Activated B cell treated with CpG ODN at 0.5 μM for 24 hours (primary cell): ENCODE results near the gene LPCAT2. TPM values are rescaled to one million over a fixed set of nuclear protein-coding genes. Genes with fewer than 3 reads are reported as not detected.

ENCODE experiments used
- ATAC-seq: fragments of 200-7000 bp; cut with Tn5 transposase; one replicate; pipeline ENCODE4 v1.10.0; 2021; ENCODE audit warnings: low read depth, mild to moderate bottlenecking, moderate library complexity
- CTCF ChIA-PET: fragments of 350-600 bp; sonication (Branson Sonifier 250); formaldehyde crosslinking; loops from one replicate; lab custom pipeline; 2021; ENCODE audit warnings: antibody characterized with exemption; lab: Charles Lee
- POLR2A ChIA-PET: fragments of 350-600 bp; sonication (Branson Sonifier 250); formaldehyde crosslinking; loops from one replicate; lab custom pipeline; 2021; ENCODE audit warnings: antibody characterized with exemption; lab: Charles Lee
- DNase-seq: peaks from one replicate; pipeline ENCODE4 v3.0.0; 2022
- H3K27ac Mint-ChIP-seq: one replicate; pipeline ENCODE4 v1.8.0; 2020; ENCODE audit warnings: mixed read lengths
- H3K27me3 Mint-ChIP-seq: one replicate; pipeline ENCODE4 v1.8.0; 2021; ENCODE audit warnings: mixed read lengths
- H3K36me3 Mint-ChIP-seq: one replicate; pipeline ENCODE4 v1.8.0; 2021; ENCODE audit warnings: low read depth, mixed read lengths
- H3K4me1 Mint-ChIP-seq: one replicate; pipeline ENCODE4 v1.8.0; 2021; ENCODE audit warnings: mixed read lengths
- H3K4me3 Mint-ChIP-seq: one replicate; pipeline ENCODE4 v1.8.0; 2020; ENCODE audit warnings: mild to moderate bottlenecking, mixed read lengths
- H3K9me3 Mint-ChIP-seq: one replicate; pipeline ENCODE4 v1.8.0; 2020; ENCODE audit warnings: mixed read lengths
- intact Hi-C: fragments of 100-400 bp; cut with micrococcal nuclease; formaldehyde crosslinking; loops from one replicate; pipeline ENCODE4 v1.15.1; 2024
- total RNA-seq: library from RNA; stranded (reverse); gene quantifications from 2 replicates; pipeline ENCODE4 v1.2.3, GENCODE V29; 2022
- TF ChIP-seq, protein P1 (sequence below): fragments of 200-600 bp; IDR thresholded peaks from one replicate; pipeline ENCODE4 v1.8.0; 2022; ENCODE audit warnings: antibody characterized with exemption, mild to moderate bottlenecking

The LPCAT2 gene
- total RNA-seq, 1 donor from 2014 or later: 0.04 TPM

DNA sequence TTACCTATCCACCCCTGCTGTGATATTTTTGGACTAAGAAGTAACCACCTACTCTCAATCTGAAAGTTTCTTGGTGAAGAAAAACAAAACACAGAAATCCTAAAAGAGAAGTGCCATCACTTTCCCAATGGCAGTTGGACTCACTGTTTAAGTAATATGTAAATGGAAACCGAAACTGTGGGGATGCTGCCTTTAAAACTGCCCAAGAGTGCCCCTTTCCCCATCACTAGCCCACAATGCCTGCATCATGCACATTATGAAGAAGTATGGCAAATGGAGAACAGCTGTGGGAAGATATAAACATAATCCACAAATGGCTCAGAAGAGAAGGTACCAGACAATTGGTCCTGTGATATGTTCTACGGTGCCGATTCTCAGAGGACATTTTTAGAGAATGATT lies 113.4 kb downstream of the LPCAT2 start:
- TF ChIP-seq, protein P1, sequence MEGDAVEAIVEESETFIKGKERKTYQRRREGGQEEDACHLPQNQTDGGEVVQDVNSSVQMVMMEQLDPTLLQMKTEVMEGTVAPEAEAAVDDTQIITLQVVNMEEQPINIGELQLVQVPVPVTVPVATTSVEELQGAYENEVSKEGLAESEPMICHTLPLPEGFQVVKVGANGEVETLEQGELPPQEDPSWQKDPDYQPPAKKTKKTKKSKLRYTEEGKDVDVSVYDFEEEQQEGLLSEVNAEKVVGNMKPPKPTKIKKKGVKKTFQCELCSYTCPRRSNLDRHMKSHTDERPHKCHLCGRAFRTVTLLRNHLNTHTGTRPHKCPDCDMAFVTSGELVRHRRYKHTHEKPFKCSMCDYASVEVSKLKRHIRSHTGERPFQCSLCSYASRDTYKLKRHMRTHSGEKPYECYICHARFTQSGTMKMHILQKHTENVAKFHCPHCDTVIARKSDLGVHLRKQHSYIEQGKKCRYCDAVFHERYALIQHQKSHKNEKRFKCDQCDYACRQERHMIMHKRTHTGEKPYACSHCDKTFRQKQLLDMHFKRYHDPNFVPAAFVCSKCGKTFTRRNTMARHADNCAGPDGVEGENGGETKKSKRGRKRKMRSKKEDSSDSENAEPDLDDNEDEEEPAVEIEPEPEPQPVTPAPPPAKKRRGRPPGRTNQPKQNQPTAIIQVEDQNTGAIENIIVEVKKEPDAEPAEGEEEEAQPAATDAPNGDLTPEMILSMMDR: no peak
- Mint-ChIP-seq H3K9me3 (peaks cover 3% of the 10 kb centered on the region), H3K4me3 (no peak overlapping the region), H3K36me3 (no peaks in the 10 kb centered on the region), H3K4me1 (no peaks in the 10 kb centered on the region), H3K27ac (no peak overlapping the region), H3K27me3 (no peaks in the 10 kb centered on the region)
- CTCF ChIA-PET: no interaction called here
- DNase-seq (no peak), ATAC-seq (no peak)
- intact Hi-C loops: no loop called here
- POLR2A ChIA-PET: no interaction called here

DNA sequence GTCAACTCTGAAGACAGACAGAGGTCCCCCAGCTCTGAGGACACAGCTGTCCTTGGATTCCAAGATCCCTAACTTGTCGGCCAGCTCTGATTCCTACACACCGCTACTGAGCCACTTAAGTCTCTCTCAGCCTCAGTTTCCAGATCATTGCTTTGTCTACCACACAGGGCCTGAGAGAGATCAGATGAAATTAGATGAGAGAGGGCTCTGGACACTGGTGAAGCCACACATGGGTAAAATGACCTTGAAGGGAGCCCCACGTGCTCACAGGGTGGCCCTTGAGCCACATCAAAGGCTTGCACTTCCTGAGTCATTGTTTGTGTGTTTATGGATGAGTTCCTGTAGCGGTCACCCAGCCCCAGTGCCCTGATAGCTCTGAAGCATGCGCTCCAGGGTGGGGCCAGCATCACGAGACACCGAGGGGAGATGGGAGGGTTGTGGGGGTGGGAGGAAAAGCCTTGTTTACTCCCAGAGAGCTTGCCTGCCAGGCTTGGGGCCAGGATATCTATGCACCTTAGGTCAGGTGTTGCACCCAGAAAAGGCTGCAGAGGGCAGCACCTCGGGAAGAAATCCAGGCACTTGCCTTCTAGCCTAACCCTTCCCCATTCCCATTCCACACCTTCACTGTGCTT lies 114.2 kb downstream of the LPCAT2 start:
- intact Hi-C loops: no loop called here
- CTCF ChIA-PET: no interaction called here
- peaks cover 3% of the 10 kb centered on the region for H3K9me3 Mint-ChIP-seq
- H3K4me3 Mint-ChIP-seq: no peak overlapping the region
- no peak for DNase-seq
- POLR2A ChIA-PET: no interaction called here
- no peak for ATAC-seq
- H3K27ac Mint-ChIP-seq: no peak overlapping the region
- H3K36me3 Mint-ChIP-seq: no peaks in the 10 kb centered on the region
- H3K4me1 Mint-ChIP-seq: no peaks in the 10 kb centered on the region
- H3K27me3 Mint-ChIP-seq: no peaks in the 10 kb centered on the region
- TF ChIP-seq, protein P1: no peak

DNA sequence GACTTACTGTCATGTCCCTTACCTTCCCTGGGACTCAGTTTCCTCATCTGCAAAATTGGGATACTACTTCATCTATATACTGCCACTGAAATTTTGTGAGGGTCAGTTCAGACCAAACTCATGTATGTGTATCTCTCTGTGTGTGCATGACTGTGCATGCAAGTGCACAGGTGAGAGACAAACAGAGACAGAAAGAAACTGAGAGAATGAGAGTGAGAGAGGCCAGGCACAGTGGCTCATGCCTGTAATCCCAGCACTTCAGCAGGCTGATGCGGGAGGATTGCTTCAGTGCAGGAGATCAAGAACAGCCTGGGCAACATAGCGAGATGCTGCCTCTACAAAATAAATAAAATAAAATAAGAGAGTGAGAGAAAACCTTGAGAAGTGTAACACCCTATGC lies 114.8 kb downstream of the LPCAT2 start:
- ChIA-PET POLR2A (no interaction called here), CTCF (no interaction called here)
- DNase-seq (no peak), ATAC-seq (no peak)
- TF ChIP-seq, protein P1: no peak
- Mint-ChIP-seq H3K4me3 (no peak overlapping the region), H3K9me3 (peaks cover 3% of the 10 kb centered on the region), H3K36me3 (no peaks in the 10 kb centered on the region), H3K4me1 (no peaks in the 10 kb centered on the region), H3K27ac (no peak overlapping the region), H3K27me3 (no peaks in the 10 kb centered on the region)
- intact Hi-C loops: no loop called here

DNA sequence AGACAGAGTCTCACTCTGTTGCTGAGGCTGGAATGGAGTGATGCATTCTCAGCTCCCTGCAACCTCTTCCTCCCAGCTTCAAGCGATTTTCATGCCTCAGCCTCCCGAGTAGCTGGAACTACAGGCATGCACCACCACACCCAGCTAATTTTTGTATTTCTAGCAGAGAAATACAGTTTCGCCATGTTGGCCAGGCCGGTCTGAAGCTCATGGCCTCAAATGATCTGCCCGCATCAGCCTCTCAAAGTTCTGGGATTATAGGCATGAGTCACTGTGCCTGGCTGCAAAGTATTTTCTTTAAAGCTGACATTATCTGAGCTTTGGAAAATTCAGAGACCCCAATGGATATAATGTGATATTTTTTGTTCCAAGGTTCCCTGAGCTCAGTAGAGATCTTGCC lies 115.8 kb downstream of the LPCAT2 start:
- ChIA-PET POLR2A (no interaction called here), CTCF (no interaction called here)
- Mint-ChIP-seq H3K27me3 (no peaks in the 10 kb centered on the region), H3K4me3 (no peak overlapping the region), H3K27ac (no peak overlapping the region), H3K36me3 (no peaks in the 10 kb centered on the region), H3K9me3 (peaks cover 3% of the 10 kb centered on the region), H3K4me1 (no peaks in the 10 kb centered on the region)
- DNase-seq: no peak
- no peak for ATAC-seq
- TF ChIP-seq, protein P1: no peak
- intact Hi-C loops: no loop called here

DNA sequence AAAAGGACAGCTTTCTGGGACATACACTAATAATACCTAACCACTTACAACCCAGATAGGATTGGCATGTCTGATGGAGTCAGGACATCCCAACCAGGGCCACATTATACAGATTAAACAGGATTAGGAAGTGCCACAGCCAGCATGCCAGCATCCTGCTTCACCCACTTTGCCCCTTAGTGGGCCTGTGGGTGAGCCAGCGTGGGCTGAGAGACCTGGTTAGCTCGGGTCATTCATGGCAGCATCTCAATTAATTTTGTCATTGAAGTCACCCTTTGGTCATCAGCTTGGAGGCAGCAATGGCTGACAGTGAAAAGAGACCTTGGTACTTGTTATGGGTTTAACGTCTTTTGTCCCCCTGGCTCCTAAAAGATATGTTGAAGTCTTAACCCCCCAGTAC lies 117.0 kb downstream of the LPCAT2 start:
- POLR2A ChIA-PET: no interaction called here
- Mint-ChIP-seq H3K4me3 (no peak overlapping the region), H3K27me3 (no peaks in the 10 kb centered on the region), H3K4me1 (no peaks in the 10 kb centered on the region), H3K27ac (no peak overlapping the region), H3K36me3 (no peaks in the 10 kb centered on the region), H3K9me3 (no peaks in the 10 kb centered on the region)
- CTCF ChIA-PET: no interaction called here
- DNase-seq: no peak
- ATAC-seq: no peak
- intact Hi-C loops: no loop called here
- TF ChIP-seq, protein P1: no peak
